Amygdala (tissue), 56 donors: ENCODE data around the gene TSPAN9.

Experiments used
- DNase-seq, 56 donors: peaks; one replicate each; lab custom pipeline; 2025; lab: John Stamatoyannopoulos, UW

The TSPAN9 gene

GRCh38 chr12:3092764-3093163, 15.6 kb downstream of the TSPAN9 start:
- no peak for DNase-seq

GRCh38 chr12:3097186-3097804, 20.1 kb downstream of the TSPAN9 start:
- peak in 3 of 56 donors; percentile 23 to 56 (median 40) for DNase-seq

GRCh38 chr12:3097836-3098235, 20.7 kb downstream of the TSPAN9 start:
- DNase-seq: no peak

GRCh38 chr12:3098436-3098835, 21.3 kb downstream of the TSPAN9 start:
- DNase-seq: no peak

GRCh38 chr12:3099146-3099545, 22.0 kb downstream of the TSPAN9 start:
- no peak for DNase-seq

GRCh38 chr12:3101309-3102024, 24.3 kb downstream of the TSPAN9 start:
- DNase-seq: no peak

GRCh38 chr12:3102771-3103410, 25.7 kb downstream of the TSPAN9 start:
- no peak for DNase-seq

GRCh38 chr12:3103806-3104205, 26.6 kb downstream of the TSPAN9 start:
- no peak for DNase-seq

GRCh38 chr12:3105690-3106479, 28.7 kb downstream of the TSPAN9 start:
- no peak for DNase-seq

GRCh38 chr12:3106579-3106978, 29.4 kb downstream of the TSPAN9 start:
- DNase-seq: no peak

- no peak for DNase-seq
Observed at GRCh38 chr12:3107071-3107583, 29.9 kb downstream of the TSPAN9 start.

GRCh38 chr12:3107954-3108353, 30.8 kb downstream of the TSPAN9 start:
- no peak for DNase-seq

- DNase-seq: no peak
Observed at GRCh38 chr12:3110578-3110977, 33.4 kb downstream of the TSPAN9 start.

GRCh38 chr12:3113671-3114325, 36.6 kb downstream of the TSPAN9 start:
- DNase-seq: no peak

GRCh38 chr12:3114671-3115070, 37.5 kb downstream of the TSPAN9 start:
- no peak for DNase-seq

- DNase-seq: no peak
Observed at GRCh38 chr12:3115078-3115477, 37.9 kb downstream of the TSPAN9 start.

GRCh38 chr12:3116106-3116844, 39.1 kb downstream of the TSPAN9 start:
- DNase-seq: no peak

GRCh38 chr12:3117144-3117581, 40.0 kb downstream of the TSPAN9 start:
- no peak for DNase-seq

GRCh38 chr12:3117591-3118015, 40.4 kb downstream of the TSPAN9 start:
- DNase-seq: no peak
